H9 (cell line): ENCODE data around the gene SPATA2. TPM values are rescaled to one million over a fixed set of nuclear protein-coding genes. Genes with fewer than 3 reads are reported as not detected.

Source experiments
- DNase-seq: peaks from one replicate; pipeline ENCODE4 v3.0.0-alpha.2; 2017
- H2AFZ ChIP-seq: one replicate; pipeline ENCODE4 v1.6.1; 2013; ENCODE audit warnings: mild to moderate bottlenecking, low read length, control low read depth, moderate library complexity
- H2AK5ac ChIP-seq: 2 replicates; pipeline ENCODE4 v1.6.1; 2013; ENCODE audit warnings: low read length, control low read depth, mixed read lengths; ENCODE audit not compliant: insufficient read length
- H2BK120ac ChIP-seq: one replicate; pipeline ENCODE4 v1.6.1; 2013; ENCODE audit warnings: low read depth, mild to moderate bottlenecking, low read length, control low read depth, inconsistent platforms; ENCODE audit not compliant: poor library complexity, severe bottlenecking
- H2BK12ac ChIP-seq: 2 replicates; pipeline ENCODE4 v1.6.1; 2013; ENCODE audit warnings: low read length, control low read depth, mixed read lengths, low read depth; ENCODE audit not compliant: insufficient read length
- H2BK15ac ChIP-seq: 2 replicates; pipeline ENCODE4 v1.6.1; 2013; ENCODE audit warnings: low read depth, low read length, control low read depth
- H2BK20ac ChIP-seq: one replicate; pipeline ENCODE4 v1.6.1; 2013; ENCODE audit warnings: low read depth, mild to moderate bottlenecking, low read length, control low read depth, inconsistent platforms; ENCODE audit not compliant: poor library complexity, severe bottlenecking
- H2BK5ac ChIP-seq: 2 replicates; pipeline ENCODE4 v1.6.1; 2013; ENCODE audit warnings: low read length, control low read depth, mixed read lengths; ENCODE audit not compliant: insufficient read length
- H3K14ac ChIP-seq: 2 replicates; pipeline ENCODE4 v1.6.1; 2013; ENCODE audit warnings: low read length, control low read depth; ENCODE audit not compliant: insufficient read depth
- H3K18ac ChIP-seq: 2 replicates; pipeline ENCODE4 v1.6.1; 2013; ENCODE audit warnings: low read depth, mild to moderate bottlenecking, mixed read lengths, low read length, control low read depth; ENCODE audit not compliant: insufficient read length
- H3K23ac ChIP-seq: 2 replicates; pipeline ENCODE4 v1.6.1; 2013; ENCODE audit warnings: low read length, control low read depth, mixed read lengths, low read depth; ENCODE audit not compliant: insufficient read length
- H3K23me2 ChIP-seq: 2 replicates; pipeline ENCODE4 v1.6.1; 2013; ENCODE audit warnings: low read depth, mild to moderate bottlenecking, mixed read lengths, low read length, control low read depth; ENCODE audit not compliant: insufficient read length, poor library complexity, severe bottlenecking
- H3K27ac ChIP-seq: 2 replicates; pipeline ENCODE4 v1.5.1; 2013; ENCODE audit warnings: low read length, control low read depth, mixed read lengths, low read depth; ENCODE audit not compliant: insufficient read length
- H3K27me3 ChIP-seq: 2 replicates; pipeline ENCODE4 v1.6.1; 2013; ENCODE audit warnings: low read length, control low read depth, inconsistent platforms; ENCODE audit not compliant: insufficient read depth
- H3K4ac ChIP-seq: 2 replicates; pipeline ENCODE4 v1.6.1; 2013; ENCODE audit warnings: low read depth, mild to moderate bottlenecking, control low read depth, inconsistent platforms, low read length, moderate library complexity
- H3K4me1 ChIP-seq: 2 replicates; pipeline ENCODE4 v1.6.1; 2013; ENCODE audit warnings: low read length, control low read depth, inconsistent platforms; ENCODE audit not compliant: insufficient read depth
- H3K4me2 ChIP-seq: 2 replicates; pipeline ENCODE4 v1.6.1; 2013; ENCODE audit warnings: low read length, control low read depth, mixed read lengths; ENCODE audit not compliant: insufficient read length, insufficient read depth
- H3K56ac ChIP-seq: 2 replicates; pipeline ENCODE4 v1.6.1; 2013; ENCODE audit warnings: low read depth, mild to moderate bottlenecking, mixed read lengths, low read length, control low read depth; ENCODE audit not compliant: insufficient read length
- H3K79me1 ChIP-seq: 2 replicates; pipeline ENCODE4 v1.6.1; 2013; ENCODE audit warnings: low read depth, mild to moderate bottlenecking, moderate library complexity, low read length, control low read depth, inconsistent platforms; ENCODE audit not compliant: insufficient read depth, poor library complexity, severe bottlenecking
- H3K79me2 ChIP-seq: 2 replicates; pipeline ENCODE4 v1.6.1; 2013; ENCODE audit warnings: low read length, control low read depth, inconsistent platforms; ENCODE audit not compliant: insufficient read depth
- H3K9ac ChIP-seq: 2 replicates; pipeline ENCODE4 v1.6.1; 2013; ENCODE audit warnings: low read length, control low read depth, mixed read lengths; ENCODE audit not compliant: insufficient read length; ENCODE audit errors: extremely low read depth
- H3K9me3 ChIP-seq: one replicate; pipeline ENCODE4 v1.6.1; 2013; ENCODE audit warnings: low read depth, low read length, inconsistent platforms; ENCODE audit not compliant: control insufficient read depth
- H3T11ph ChIP-seq: one replicate; pipeline ENCODE4 v1.6.1; 2013; ENCODE audit warnings: mild to moderate bottlenecking, low read length, control low read depth, inconsistent platforms
- H4K20me1 ChIP-seq: one replicate; pipeline ENCODE4 v1.6.1; 2013; ENCODE audit not compliant: control insufficient read depth, insufficient read length, insufficient read depth
- H4K5ac ChIP-seq: 2 replicates; pipeline ENCODE4 v1.6.1; 2013; ENCODE audit warnings: low read depth, mild to moderate bottlenecking, mixed read lengths, low read length, control low read depth; ENCODE audit not compliant: insufficient read length
- H4K8ac ChIP-seq: replicated peaks from 2 replicates; pipeline ENCODE4 v1.6.1; 2013; ENCODE audit warnings: low read length, control low read depth, mixed read lengths, low read depth; ENCODE audit not compliant: insufficient read length
- H4K91ac ChIP-seq: 2 replicates; pipeline ENCODE4 v1.6.1; 2013; ENCODE audit warnings: low read depth, mild to moderate bottlenecking, moderate library complexity, mixed read lengths, low read length, control low read depth; ENCODE audit not compliant: insufficient read length
- H3K27ac Mint-ChIP-seq, 3 experiments: 2 replicates in 2 of 3; 3 replicates in 1 of 3; pipeline ENCODE4 v1.8.0; 2020 to 2021; ENCODE audit warnings: mixed read lengths in 3 of 3, mild to moderate bottlenecking in 1 of 3, moderate library complexity in 1 of 3
- H3K27me3 Mint-ChIP-seq: 2 replicates; pipeline ENCODE4 v1.8.0; 2021; ENCODE audit warnings: low read depth, mild to moderate bottlenecking, moderate library complexity, mixed read lengths
- H3K36me3 Mint-ChIP-seq, 3 experiments: 2 replicates in 2 of 3; 3 replicates in 1 of 3; pipeline ENCODE4 v1.8.0; 2020 to 2021; ENCODE audit warnings: low read depth in 3 of 3, mixed read lengths in 3 of 3; ENCODE audit not compliant: insufficient read depth in 1 of 3
- H3K4me1 Mint-ChIP-seq, 2 experiments: 2 replicates each; pipeline ENCODE4 v1.8.0; 2020; ENCODE audit warnings: mixed read lengths in 2 of 2
- H3K4me3 Mint-ChIP-seq, 2 experiments: 2 replicates in 1 of 2; 3 replicates in 1 of 2; pipeline ENCODE4 v1.8.0; 2020 to 2021; ENCODE audit warnings: mild to moderate bottlenecking in 2 of 2, mixed read lengths in 2 of 2, moderate library complexity in 1 of 2
- H3K9me3 Mint-ChIP-seq, 2 experiments: 2 replicates in 1 of 2; 3 replicates in 1 of 2; pipeline ENCODE4 v1.8.0; 2020; ENCODE audit warnings: mild to moderate bottlenecking in 2 of 2, mixed read lengths in 2 of 2, moderate library complexity in 1 of 2
- CTCF ChIP-seq: fragments of 200-600 bp; sonication (generic); conservative IDR thresholded peaks from 3 replicates; pipeline ENCODE4 v1.8.0; 2021; ENCODE audit warnings: antibody characterized with exemption, mild to moderate bottlenecking
- WGBS: extraction: QIAGEN DNeasy Blood & Tissue Kit; methylation state at CpG from one replicate; pipeline ENCODE4 v1.1.7; 2013; ENCODE audit warnings: missing lambda C conversion rate, low lambda C conversion rate, mixed read lengths; ENCODE audit not compliant: insufficient read length; ENCODE audit errors: extremely low coverage; 5-methylcytosine and 5-hydroxymethylcytosine counted together
- total RNA-seq: library from RNA; stranded (reverse); gene quantifications from 2 replicates; pipeline ENCODE4 v1.2.1, GENCODE V29; 2021

The SPATA2 gene
- total RNA-seq, 1 experiment from 2014 or later = 9.6 TPM

DNA sequence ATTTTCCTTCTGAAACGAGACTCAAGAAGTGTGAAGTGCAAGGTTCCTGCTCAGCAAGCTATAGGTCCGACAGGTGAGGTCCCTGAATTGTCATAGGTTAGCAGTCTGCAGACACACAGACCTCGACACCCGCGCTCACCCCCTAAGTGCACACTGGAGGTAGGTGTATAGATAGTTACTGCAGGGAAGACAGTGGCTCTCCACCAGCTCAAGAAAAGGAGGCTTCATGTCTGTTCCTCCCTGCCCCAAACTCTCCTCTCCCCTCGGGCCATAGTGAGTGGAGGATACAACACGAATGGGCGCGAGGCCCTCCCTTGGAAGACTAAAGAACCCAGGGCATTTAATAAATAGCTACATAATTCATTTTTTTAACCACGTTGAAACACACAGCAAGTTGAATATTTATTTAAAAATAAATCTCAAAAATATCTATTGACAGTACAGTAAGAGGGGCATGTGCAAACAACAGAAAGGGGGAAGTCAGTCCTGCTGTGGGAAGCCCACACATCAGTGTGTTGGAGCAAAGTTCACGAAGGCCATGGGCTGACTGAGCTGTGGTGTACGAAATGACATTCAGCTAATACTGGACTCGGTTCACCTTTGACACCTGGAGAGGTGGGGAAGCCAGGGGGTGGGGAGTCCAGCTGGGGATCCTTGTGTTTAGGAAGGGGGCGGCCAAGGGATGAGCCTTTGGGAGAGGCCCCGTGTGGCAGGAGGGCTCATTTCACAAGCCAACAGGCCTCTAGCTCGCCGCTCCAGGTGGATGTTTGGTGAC lies 10.7 kb downstream of the SPATA2 start:
- H3K27me3 ChIP-seq = no peaks in the 10 kb centered on the region
- no peak overlapping the region for H2AFZ ChIP-seq
- no peak for DNase-seq
- Mint-ChIP-seq H3K4me1 (no peaks in the 10 kb centered on the region), H3K9me3 (no peaks in the 10 kb centered on the region), H3K36me3 (peaks cover 12 to 39% (median 25%) of the 10 kb centered on the region in 3 experiments), H3K27me3 (no peaks in the 10 kb centered on the region), H3K27ac (no peak overlapping the region), H3K4me3 (no peak overlapping the region)
- H4K5ac ChIP-seq = no peak overlapping the region
- H3K79me2 ChIP-seq = no peaks in the 10 kb centered on the region
- H2BK5ac ChIP-seq = no peak overlapping the region
- H2BK120ac ChIP-seq = no peak overlapping the region
- H3K4me1 ChIP-seq = no peaks in the 10 kb centered on the region
- no peak overlapping the region for H3K4me2 ChIP-seq
- no peak overlapping the region for H2AK5ac ChIP-seq
- H3K79me1 ChIP-seq = no peaks in the 10 kb centered on the region
- H3K56ac ChIP-seq = no peak overlapping the region
- H2BK12ac ChIP-seq = no peak overlapping the region
- H3K9me3 ChIP-seq = no peaks in the 10 kb centered on the region
- no peak overlapping the region for H3K14ac ChIP-seq
- H2BK15ac ChIP-seq = no peak overlapping the region
- no peak overlapping the region for H3K4ac ChIP-seq
- no peak overlapping the region for H3K27ac ChIP-seq
- TF ChIP-seq CTCF = no peak
- no peak overlapping the region for H4K8ac ChIP-seq
- no peak overlapping the region for H3K9ac ChIP-seq
- no peak overlapping the region for H3K18ac ChIP-seq
- WGBS = no CpG with 5 or more reads among the region's 17 CpGs
- no peak overlapping the region for H2BK20ac ChIP-seq
- no peak overlapping the region for H4K91ac ChIP-seq
- no peak overlapping the region for H3T11ph ChIP-seq
- no peaks in the 10 kb centered on the region for H4K20me1 ChIP-seq
- no peaks in the 10 kb centered on the region for H3K23me2 ChIP-seq
- no peak overlapping the region for H3K23ac ChIP-seq
